PC-3 (cell line): ENCODE measurements around the gene PIK3R5. TPM values are rescaled to one million over a fixed set of nuclear protein-coding genes. Genes with fewer than 3 reads are reported as not detected.

Source experiments
- ATAC-seq: fragments of 200-7000 bp; cut with Tn5 transposase; 2 replicates; pipeline ENCODE4 v1.9.1; 2020; ENCODE audit warnings: mild to moderate bottlenecking, moderate library complexity
- Bru-seq: library from RNA; stranded (reverse); fragments of 400-500 nt; gene quantifications from one replicate; lab custom pipeline; 2021; lab: Mats Ljungman, UMichigan
- BruChase-seq, 2 experiments: library from RNA; stranded (reverse); fragments of 400-500 nt; gene quantifications; one replicate each; lab custom pipeline; 2021; lab: Mats Ljungman, UMichigan
- BruUV-seq: library from RNA; stranded (reverse); fragments of 400-500 nt; replicated peaks from 2 replicates; lab custom pipeline; 2021; lab: Mats Ljungman, UMichigan
- CTCF ChIA-PET: fragments of 300-600 bp; sonication (Branson Sonifier 250); formaldehyde crosslinking; loops from one replicate; lab custom pipeline; 2022; ENCODE audit warnings: antibody characterized with exemption; lab: Charles Lee
- POLR2A ChIA-PET: fragments of 300-600 bp; sonication (Branson Sonifier 250); formaldehyde crosslinking; loops from one replicate; lab custom pipeline; 2022; ENCODE audit warnings: antibody characterized with exemption; ENCODE audit not compliant: unreplicated experiment; lab: Charles Lee
- DNase-seq: peaks from one replicate; pipeline ENCODE4 v3.0.0-alpha.2; 2015
- H2AFZ ChIP-seq: fragments of 300-600 bp; sonication (generic); 2 replicates; pipeline ENCODE4 v1.6.0; 2016; ENCODE audit warnings: antibody characterized with exemption, low read length
- H3F3A ChIP-seq: fragments of 300-600 bp; sonication (generic); one replicate; pipeline ENCODE4 v1.6.0; 2017; ENCODE audit warnings: antibody characterized with exemption, low read length, control low read depth, mild to moderate bottlenecking; ENCODE audit not compliant: unreplicated experiment
- H3K27ac ChIP-seq: fragments of 300-600 bp; sonication (generic); 2 replicates; pipeline ENCODE4 v1.5.1; 2016; ENCODE audit warnings: mild to moderate bottlenecking, low read length
- H3K27me3 ChIP-seq: fragments of 300-600 bp; sonication (generic); 2 replicates; pipeline ENCODE4 v1.6.1; 2016; ENCODE audit warnings: low read length, mixed read lengths
- H3K36me3 ChIP-seq: fragments of 300-600 bp; sonication (generic); 2 replicates; pipeline ENCODE4 v1.6.1; 2016; ENCODE audit warnings: low read depth, mixed run types, low read length, mixed read lengths
- H3K4me1 ChIP-seq: fragments of 300-600 bp; sonication (generic); 2 replicates; pipeline ENCODE4 v1.5.1; 2016; ENCODE audit warnings: low read length; ENCODE audit not compliant: insufficient read depth
- H3K4me2 ChIP-seq: fragments of 300-600 bp; sonication (generic); 2 replicates; pipeline ENCODE4 v1.6.0; 2016; ENCODE audit warnings: low read length
- H3K4me3 ChIP-seq: fragments of 300-600 bp; sonication (generic); 2 replicates; pipeline ENCODE4 v1.5.1; 2016; ENCODE audit warnings: mild to moderate bottlenecking, low read length, mixed read lengths
- H3K79me2 ChIP-seq: fragments of 300-600 bp; sonication (generic); 2 replicates; pipeline ENCODE4 v1.6.1; 2017; ENCODE audit warnings: low read length, mixed read lengths
- H3K9ac ChIP-seq: fragments of 300-600 bp; sonication (generic); 2 replicates; pipeline ENCODE4 v1.6.0; 2016; ENCODE audit warnings: mild to moderate bottlenecking, low read length
- H3K9me2 ChIP-seq: fragments of 300-600 bp; sonication (generic); replicated peaks from 2 replicates; pipeline ENCODE4 v1.6.1; 2016; ENCODE audit warnings: mixed run types, low read length, mixed read lengths
- H3K9me3 ChIP-seq: fragments of 300-600 bp; sonication (generic); 2 replicates; pipeline ENCODE4 v1.6.1; 2016; ENCODE audit warnings: low read length, mixed read lengths
- H4K20me1 ChIP-seq: fragments of 300-600 bp; sonication (generic); 2 replicates; pipeline ENCODE4 v1.6.1; 2016; ENCODE audit warnings: low read length, mixed read lengths
- CTCF ChIP-seq: fragments of 300-600 bp; sonication (generic); conservative IDR thresholded peaks from 2 replicates; pipeline ENCODE4 v1.5.1; 2017; ENCODE audit warnings: antibody characterized with exemption, low read depth, mild to moderate bottlenecking, low read length
- EZH2 ChIP-seq: fragments of 300-600 bp; sonication (generic); IDR thresholded peaks from one replicate; pipeline ENCODE4 v1.6.1; 2017; ENCODE audit warnings: antibody characterized with exemption, mild to moderate bottlenecking, low read length; ENCODE audit not compliant: unreplicated experiment
- EZH2phosphoT487 ChIP-seq: fragments of 300-600 bp; sonication (generic); IDR thresholded peaks from 2 replicates; pipeline ENCODE4 v1.6.1; 2018; ENCODE audit warnings: mild to moderate bottlenecking, antibody characterized with exemption, low read length, borderline replicate concordance
- intact Hi-C: fragments of 100-400 bp; cut with micrococcal nuclease; formaldehyde crosslinking; loops from 2 replicates; pipeline ENCODE4 v1.9.0; 2023
- long read RNA-seq: library from polyadenylated mRNA; unstranded; transcript quantifications from one replicate; pipeline ENCODE4 v2.0.0, GENCODE V29; 2021; ENCODE audit not compliant: unreplicated experiment
- total RNA-seq: library from RNA; depleted of rRNA; stranded (reverse); fragments of >200 nt; gene quantifications from 2 replicates; pipeline ENCODE4 v1.2.3, GENCODE V29; 2014; rRNA removed

PIK3R5 gene
- total RNA-seq (not detected in 2 replicates), Bru-seq, nascent RNA (not detected), BruChase-seq, experiment 1, labeled RNA remaining after a 6-hour chase (percentile 1 among the genes with signal in this experiment), BruChase-seq, experiment 2, labeled RNA remaining after a 2-hour chase (percentile 1 among the genes with signal in this experiment)
- long read RNA-seq: 0 reads

- no peak within 1 kb of the TSS for H2AFZ ChIP-seq
- H3K79me2 ChIP-seq: no peaks in the 10 kb centered on the region
- no peaks in the 10 kb centered on the region for H3K9me3 ChIP-seq
- no TSS peak for BruUV-seq
- TF ChIP-seq EZH2phosphoT487 (no peak), CTCF (no peak), EZH2 (no peak)
- H3K9ac ChIP-seq: no peak within 1 kb of the TSS
- no peaks in the 10 kb centered on the region for H3K9me2 ChIP-seq
- no peaks in the 10 kb centered on the region for H3F3A ChIP-seq
- no peak within 1 kb of the TSS for H3K4me3 ChIP-seq
- H3K36me3 ChIP-seq: no peaks in the 10 kb centered on the region
- H3K27me3 ChIP-seq: no peaks in the 10 kb centered on the region
- intact Hi-C loops: no loop called here
- ATAC-seq: no peak
- no peaks in the 10 kb centered on the region for H4K20me1 ChIP-seq
- POLR2A ChIA-PET: no interaction called here
- H3K4me2 ChIP-seq: no peak within 1 kb of the TSS
- no peak for DNase-seq
- no peak within 1 kb of the TSS for H3K27ac ChIP-seq
- CTCF ChIA-PET: no interaction called here
- no peaks in the 10 kb centered on the region for H3K4me1 ChIP-seq
Measured at GRCh38 chr17:8965394-8966168, at the start of gene PIK3R5. PIK3R5 (minus strand) TSS chr17:8965707; CDS start chr17:8911494, 54,213 bp downstream.

- Histone ChIP-seq H3K9ac (no peak overlapping the region), H3K4me1 (no peaks in the 10 kb centered on the region), H3K27ac (no peak overlapping the region), H2AFZ (no peak overlapping the region), H3K36me3 (no peaks in the 10 kb centered on the region), H3K4me3 (no peak overlapping the region), H3K9me3 (no peaks in the 10 kb centered on the region), H3K79me2 (no peaks in the 10 kb centered on the region), H3K4me2 (no peak overlapping the region), H3K27me3 (peaks cover 6% of the 10 kb centered on the region), H3K9me2 (no peaks in the 10 kb centered on the region), H4K20me1 (no peaks in the 10 kb centered on the region), H3F3A (no peaks in the 10 kb centered on the region)
- ATAC-seq (no peak), DNase-seq (no peak)
- CTCF ChIA-PET: no interaction called here
- intact Hi-C loops: no loop called here
- POLR2A ChIA-PET: no interaction called here
- no TSS peak for BruUV-seq
- TF ChIP-seq EZH2phosphoT487: no peak
- no peak for TF ChIP-seq CTCF
- no peak for TF ChIP-seq EZH2
Measured at GRCh38 chr17:9011001-9011400, 45.5 kb upstream of the PIK3R5 start.

GRCh38 chr17:9009737-9010136 is 44.2 kb upstream of the PIK3R5 start:
- no TSS peak for BruUV-seq
- Histone ChIP-seq H3F3A (no peaks in the 10 kb centered on the region), H3K27ac (no peak overlapping the region), H3K4me3 (no peak overlapping the region), H4K20me1 (no peaks in the 10 kb centered on the region), H3K4me2 (no peak overlapping the region), H2AFZ (no peak overlapping the region), H3K4me1 (no peaks in the 10 kb centered on the region), H3K9ac (no peak overlapping the region), H3K9me2 (no peaks in the 10 kb centered on the region), H3K79me2 (no peaks in the 10 kb centered on the region), H3K27me3 (peaks cover 5% of the 10 kb centered on the region), H3K36me3 (no peaks in the 10 kb centered on the region), H3K9me3 (no peaks in the 10 kb centered on the region)
- ATAC-seq: no peak
- intact Hi-C loops: no loop called here
- CTCF ChIA-PET: no interaction called here
- TF ChIP-seq EZH2phosphoT487 (no peak), CTCF (no peak)
- POLR2A ChIA-PET: no interaction called here
- no peak for DNase-seq
